Peyer's patch (tissue), 4 donors: ENCODE measurements around the gene ELAVL1. TPM values are rescaled to one million over a fixed set of nuclear protein-coding genes. Genes with fewer than 3 reads are reported as not detected.

ENCODE experiments used
- DNase-seq, 3 donors: peaks; one replicate each; pipeline ENCODE4 v3.0.0-alpha.2; 2017 to 2019
- H3K27ac ChIP-seq, 4 donors: fragments of 200-600 bp; sonication (generic); one replicate each; pipeline ENCODE4 v1.5.1; 2016 to 2019
- H3K27me3 ChIP-seq, 2 donors: fragments of 200-600 bp; sonication (generic); one replicate each; pipeline ENCODE4 v1.5.1; 2019
- H3K36me3 ChIP-seq, 3 donors: fragments of 200-600 bp; sonication (generic); one replicate each; pipeline ENCODE4 v1.5.1; 2016 to 2019
- H3K4me1 ChIP-seq, 4 donors: fragments of 200-600 bp; sonication (generic); one replicate each; pipeline ENCODE4 v1.5.1; 2016 to 2019
- H3K4me3 ChIP-seq, 4 donors: fragments of 200-600 bp; sonication (generic); 1 replicate in 3 of 4; 2 replicates in 1 of 4; pipeline ENCODE4 v1.5.1; 2016 to 2019; ENCODE audit warnings: mild to moderate bottlenecking in 1 of 4
- H3K9me3 ChIP-seq, 4 donors: fragments of 200-600 bp; sonication (generic); one replicate each; pipeline ENCODE4 v1.5.1; 2016 to 2019; ENCODE audit warnings: mild to moderate bottlenecking in 1 of 4
- POLR2A ChIP-seq, 2 donors: fragments of 450-650 bp; IDR thresholded peaks; one replicate each; pipeline ENCODE4 v1.5.1; 2017; ENCODE audit warnings: antibody characterized with exemption in 2 of 2, mild to moderate bottlenecking in 2 of 2, moderate library complexity in 2 of 2
- total RNA-seq, 4 donors: library from RNA; depleted of rRNA; stranded (reverse); fragments of >200 nt; gene quantifications; one replicate each; pipeline ENCODE4 v1.1.0, GENCODE V29; 2016
- TF ChIP-seq, protein P1 (sequence below), 6 experiments: fragments of 450-650 bp in 4 of 6; fragments of 200-600 bp in 2 of 6; sonication (generic) in 1 of 6; IDR thresholded peaks; one replicate each; pipeline ENCODE4 v1.5.1; 2017 to 2019; ENCODE audit warnings: antibody characterized with exemption in 6 of 6, mild to moderate bottlenecking in 3 of 6, moderate library complexity in 1 of 6

ELAVL1 gene
- total RNA-seq, 4 donors from 2014 or later, result 21.0 to 41.7 (median 25.9) TPM

GRCh38 chr19:7909471-7910067 lies 95.9 kb downstream of the ELAVL1 start:
- Histone ChIP-seq H3K36me3 (peaks cover 0 to 65% (median 0%) of the 10 kb centered on the region in 3 donors), H3K27ac (no peak overlapping the region), H3K4me3 (no peak overlapping the region), H3K9me3 (no peaks in the 10 kb centered on the region), H3K4me1 (peaks cover 3 to 18% (median 7%) of the 10 kb centered on the region in 4 donors), H3K27me3 (no peaks in the 10 kb centered on the region)
- DNase-seq, result peak in 1 of 3 donors; percentile 42
- TF ChIP-seq, protein P1, sequence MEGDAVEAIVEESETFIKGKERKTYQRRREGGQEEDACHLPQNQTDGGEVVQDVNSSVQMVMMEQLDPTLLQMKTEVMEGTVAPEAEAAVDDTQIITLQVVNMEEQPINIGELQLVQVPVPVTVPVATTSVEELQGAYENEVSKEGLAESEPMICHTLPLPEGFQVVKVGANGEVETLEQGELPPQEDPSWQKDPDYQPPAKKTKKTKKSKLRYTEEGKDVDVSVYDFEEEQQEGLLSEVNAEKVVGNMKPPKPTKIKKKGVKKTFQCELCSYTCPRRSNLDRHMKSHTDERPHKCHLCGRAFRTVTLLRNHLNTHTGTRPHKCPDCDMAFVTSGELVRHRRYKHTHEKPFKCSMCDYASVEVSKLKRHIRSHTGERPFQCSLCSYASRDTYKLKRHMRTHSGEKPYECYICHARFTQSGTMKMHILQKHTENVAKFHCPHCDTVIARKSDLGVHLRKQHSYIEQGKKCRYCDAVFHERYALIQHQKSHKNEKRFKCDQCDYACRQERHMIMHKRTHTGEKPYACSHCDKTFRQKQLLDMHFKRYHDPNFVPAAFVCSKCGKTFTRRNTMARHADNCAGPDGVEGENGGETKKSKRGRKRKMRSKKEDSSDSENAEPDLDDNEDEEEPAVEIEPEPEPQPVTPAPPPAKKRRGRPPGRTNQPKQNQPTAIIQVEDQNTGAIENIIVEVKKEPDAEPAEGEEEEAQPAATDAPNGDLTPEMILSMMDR (IDR thresholded peaks at IDR 0.05), result no peak
- no peak for TF ChIP-seq POLR2A (IDR thresholded peaks at IDR 0.05)

DNA sequence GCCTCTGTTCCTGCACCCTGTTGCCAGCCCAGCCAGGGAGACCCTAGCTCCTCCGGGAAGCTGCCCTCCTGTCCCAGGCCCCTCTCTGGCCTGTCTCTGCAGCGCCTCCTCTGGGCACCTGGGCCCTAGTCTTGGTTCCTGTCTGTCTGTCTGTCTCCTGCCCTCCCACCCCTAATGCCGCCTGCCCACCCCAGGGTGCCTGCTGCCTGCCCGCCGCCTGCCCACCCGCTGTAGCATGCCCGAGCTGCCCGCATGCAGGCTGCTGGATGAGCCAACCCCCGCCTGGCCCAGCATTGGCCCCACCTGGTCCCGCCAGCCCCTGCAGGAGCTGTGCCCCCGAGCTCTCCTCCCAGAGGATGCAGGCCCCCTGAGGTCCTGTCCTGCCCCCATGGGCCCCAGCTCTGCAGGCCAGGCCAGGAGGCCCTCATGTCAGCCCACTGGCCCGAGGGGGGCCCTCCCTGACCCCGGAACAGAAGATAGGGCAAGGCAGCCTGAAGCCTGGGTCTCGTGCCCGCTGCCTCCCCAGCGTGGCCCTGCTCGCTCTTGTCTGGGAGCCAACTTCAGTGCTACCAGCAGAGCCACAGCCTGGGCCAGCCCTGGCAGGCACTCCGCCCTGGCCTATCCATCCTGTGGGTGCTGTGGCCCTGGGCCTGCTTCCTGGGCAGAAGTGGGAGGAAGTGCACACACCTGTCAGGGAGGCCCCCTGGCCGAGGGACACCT lies 96.5 kb downstream of the ELAVL1 start:
- Histone ChIP-seq H3K4me1 (peaks cover 3 to 21% (median 11%) of the 10 kb centered on the region in 4 donors), H3K27me3 (no peaks in the 10 kb centered on the region), H3K9me3 (no peaks in the 10 kb centered on the region), H3K36me3 (peaks cover 0 to 65% (median 0%) of the 10 kb centered on the region in 3 donors), H3K27ac (no peak overlapping the region), H3K4me3 (no peak overlapping the region)
- TF ChIP-seq, protein P1 (IDR thresholded peaks at IDR 0.05), result no peak
- no peak for TF ChIP-seq POLR2A (IDR thresholded peaks at IDR 0.05)
- peak in 1 of 3 donors; percentile 39 for DNase-seq

Other genes starting within 250 kb of the ELAVL1 start
- not detected for gene CLEC4M, start 242.4 kb downstream of the ELAVL1 start, total RNA-seq
- 10 to 100 TPM in 3 of 4 donors, 1 to 10 TPM in 1; 7.7 to 22.3 (median 14.9) TPM for gene EVI5L, start 175.4 kb downstream of the ELAVL1 start, total RNA-seq
- gene PRR36, start 131.3 kb downstream of the ELAVL1 start, total RNA-seq, result not detected
- gene LRRC8E, start 117.1 kb downstream of the ELAVL1 start, total RNA-seq, result under 1 TPM in 3 of 4 donors, not detected in 1; 0.57 to 0.88 (median 0.80) TPM
- gene MAP2K7, start 101.8 kb downstream of the ELAVL1 start, total RNA-seq, result 10 to 100 TPM; 16.6 to 39.3 (median 35.0) TPM
- gene TGFBR3L, start 90.8 kb downstream of the ELAVL1 start, total RNA-seq, result not detected
- 10 to 100 TPM in 2 of 4 donors, 1 to 10 TPM in 2; 7.4 to 12.9 (median 9.4) TPM for gene SNAPC2, start 85.3 kb downstream of the ELAVL1 start, total RNA-seq
- gene CTXN1, start 79.5 kb downstream of the ELAVL1 start, total RNA-seq, result 1 to 10 TPM in 3 of 4 donors, not detected in 1; 1.6 to 2.5 (median 2.4) TPM
- 100 to 1,000 TPM in 1 of 4 donors, 10 to 100 TPM in 3; 55.5 to 211 (median 80.7) TPM for gene TIMM44, start 62.0 kb downstream of the ELAVL1 start, total RNA-seq
- 100 to 1,000 TPM in 2 of 4 donors, 10 to 100 TPM in 1, 1 to 10 TPM in 1; 5.8 to 286 (median 121) TPM for gene CCL25, start 47.1 kb upstream of the ELAVL1 start, total RNA-seq
- under 1 TPM in 1 of 4 donors, not detected in 3; 0.28 TPM for gene FBN3, start 144.0 kb upstream of the ELAVL1 start, total RNA-seq
- gene CERS4, start 203.7 kb upstream of the ELAVL1 start, total RNA-seq, result 10 to 100 TPM in 3 of 4 donors, 1 to 10 TPM in 1; 6.8 to 41.3 (median 11.7) TPM